SW480 (cell line): ENCODE data around the gene TRPT1.
A peak's percentile ranks its signal among the peaks of the same experiment; 100 is the strongest.

Source experiments
- DNase-seq: peaks from one replicate; pipeline ENCODE4 v3.0.0-alpha.2; 2016; ENCODE audit warnings: low spot score

The TRPT1 gene

GRCh38 chr11:64225608-64226506, at the start of gene TRPT1, which contains the start of gene NUDT22:
Gene TRPT1, minus strand, starts transcription at chr11:64226186. Its CDS starts 326 bp downstream, at chr11:64225860.
Gene NUDT22, plus strand, starts transcription at chr11:64226274. Its CDS starts 379 bp downstream, at chr11:64226653.
- peak; percentile 80 for DNase-seq

- no peak for DNase-seq
Measured at GRCh38 chr11:64275031-64275800, 49.2 kb upstream of the TRPT1 start.

GRCh38 chr11:64269540-64270220, 43.7 kb upstream of the TRPT1 start:
- peak; percentile 100 for DNase-seq

DNA sequence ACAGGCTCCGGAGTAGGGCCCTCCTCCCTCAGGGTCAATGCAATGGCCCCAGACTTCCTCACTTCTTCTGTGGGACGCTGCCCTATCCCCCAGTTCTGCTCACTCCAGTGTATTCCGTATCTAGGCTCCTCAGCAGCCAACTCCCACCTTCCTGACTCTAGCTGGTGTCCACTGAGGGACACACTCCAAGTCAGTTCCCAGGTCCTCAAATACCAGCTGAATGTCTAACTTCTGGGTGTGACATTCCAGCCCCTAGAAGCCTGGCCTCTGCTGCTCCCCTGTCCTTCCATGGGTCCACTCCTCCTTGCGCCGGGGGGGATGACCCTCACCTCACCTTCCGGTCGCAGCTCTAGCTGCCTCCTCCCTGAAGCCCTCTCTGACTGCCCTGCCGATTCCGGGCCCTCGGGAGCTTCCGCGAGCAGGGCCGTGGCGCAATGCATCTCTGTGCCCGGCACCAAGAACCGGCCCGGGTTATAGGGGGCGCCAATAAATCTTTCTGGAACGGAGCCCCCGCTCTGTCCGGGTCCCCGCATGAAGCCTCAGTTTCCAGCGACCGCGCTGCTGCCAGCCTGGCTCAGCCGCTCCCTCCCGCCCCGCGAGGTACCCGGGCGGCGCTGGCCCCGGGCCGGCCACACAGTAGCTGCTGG, 43.0 kb upstream of the TRPT1 start:
- peak; percentile 78 for DNase-seq

DNA sequence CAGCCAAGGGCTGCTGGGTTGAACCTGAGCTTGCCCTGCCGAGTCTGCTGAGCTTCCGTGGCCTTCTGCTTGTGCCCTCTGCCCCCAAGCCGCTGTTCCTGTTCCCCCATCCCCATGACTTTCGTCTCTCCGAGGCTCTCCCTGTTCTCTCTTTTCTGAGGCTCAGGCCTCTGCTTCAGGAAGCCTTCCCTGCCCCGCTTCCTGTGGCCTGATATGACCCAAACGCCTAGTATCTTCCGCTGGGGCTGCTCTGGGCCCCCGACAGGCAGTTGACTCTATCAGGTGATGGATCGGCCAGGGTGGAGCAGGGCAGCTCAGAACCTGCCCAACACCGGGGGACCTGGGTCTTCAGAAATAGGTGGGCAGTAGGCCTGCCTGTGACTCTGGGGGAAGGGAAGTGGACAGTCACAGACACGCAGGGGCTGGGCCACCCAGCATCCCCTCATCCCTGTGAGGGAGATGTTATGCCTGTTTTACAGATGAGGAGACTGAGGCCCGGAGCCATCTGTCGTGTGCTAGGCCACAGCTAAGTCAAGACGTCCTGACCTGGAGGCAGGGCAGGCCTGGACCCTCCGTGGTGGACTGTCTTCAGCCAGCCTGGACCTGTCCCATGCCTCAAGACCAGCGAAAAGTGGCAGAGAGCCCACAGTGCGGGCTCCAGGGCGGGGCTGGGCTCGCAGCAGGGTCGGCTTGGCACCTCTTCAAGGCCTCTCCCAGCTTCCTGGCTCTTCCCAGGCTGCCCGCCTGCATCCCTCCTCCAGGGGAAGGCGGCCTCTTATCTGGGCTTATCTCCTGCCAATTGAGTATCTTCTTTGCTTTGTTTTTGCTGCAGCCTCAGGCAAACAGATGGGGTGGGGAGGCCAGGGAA, 42.3 kb upstream of the TRPT1 start:
- peak; percentile 50 for DNase-seq

- DNase-seq = no peak
Measured at GRCh38 chr11:64267207-64267945, 41.4 kb upstream of the TRPT1 start.

GRCh38 chr11:64266339-64266738, 40.4 kb upstream of the TRPT1 start:
- no peak for DNase-seq

- no peak for DNase-seq
Measured at GRCh38 chr11:64265176-64266160, 39.5 kb upstream of the TRPT1 start.

DNA sequence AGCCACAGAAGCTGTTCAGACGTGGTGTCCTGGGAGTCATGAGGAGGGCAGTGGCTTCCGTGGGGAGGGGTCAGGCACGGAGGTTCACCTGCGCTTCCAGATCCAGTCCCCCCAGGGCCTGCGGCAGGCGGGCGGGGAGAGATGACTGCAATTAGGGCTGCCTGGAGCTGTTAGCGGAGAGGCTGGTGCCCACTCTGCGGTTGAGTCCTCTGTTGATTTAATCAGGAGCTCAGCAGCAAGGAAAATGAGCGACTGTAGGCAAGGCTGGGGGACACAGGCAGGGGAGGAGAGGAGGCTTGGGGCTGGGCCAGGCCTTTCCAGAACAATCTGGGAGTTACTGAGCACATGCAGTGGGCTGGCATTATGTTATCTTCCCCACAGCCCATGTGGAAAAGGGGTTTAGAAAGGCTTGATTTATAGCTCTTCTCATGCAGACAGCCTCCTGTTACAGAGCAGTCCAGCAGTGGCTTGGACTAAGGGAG, 38.4 kb upstream of the TRPT1 start:
- DNase-seq = no peak

DNA sequence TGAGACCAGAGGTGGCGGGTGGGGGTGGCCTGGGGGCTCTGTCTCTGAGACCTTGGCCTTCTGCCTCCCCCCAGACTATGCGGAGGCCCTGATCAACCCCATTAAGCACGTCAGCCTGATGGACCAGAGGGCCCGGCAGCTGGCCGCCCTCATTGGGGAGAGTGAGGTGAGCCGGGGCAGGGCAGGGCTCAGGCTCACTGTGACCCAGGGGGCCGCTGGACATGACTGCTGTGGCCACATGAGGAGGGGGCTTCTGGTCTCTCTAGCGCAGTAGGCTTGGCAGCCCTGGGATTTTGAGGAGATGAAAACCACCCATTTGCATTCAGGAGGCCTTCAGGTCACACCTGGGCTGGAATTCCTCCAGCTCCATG, 37.9 kb upstream of the TRPT1 start:
- no peak for DNase-seq

DNA sequence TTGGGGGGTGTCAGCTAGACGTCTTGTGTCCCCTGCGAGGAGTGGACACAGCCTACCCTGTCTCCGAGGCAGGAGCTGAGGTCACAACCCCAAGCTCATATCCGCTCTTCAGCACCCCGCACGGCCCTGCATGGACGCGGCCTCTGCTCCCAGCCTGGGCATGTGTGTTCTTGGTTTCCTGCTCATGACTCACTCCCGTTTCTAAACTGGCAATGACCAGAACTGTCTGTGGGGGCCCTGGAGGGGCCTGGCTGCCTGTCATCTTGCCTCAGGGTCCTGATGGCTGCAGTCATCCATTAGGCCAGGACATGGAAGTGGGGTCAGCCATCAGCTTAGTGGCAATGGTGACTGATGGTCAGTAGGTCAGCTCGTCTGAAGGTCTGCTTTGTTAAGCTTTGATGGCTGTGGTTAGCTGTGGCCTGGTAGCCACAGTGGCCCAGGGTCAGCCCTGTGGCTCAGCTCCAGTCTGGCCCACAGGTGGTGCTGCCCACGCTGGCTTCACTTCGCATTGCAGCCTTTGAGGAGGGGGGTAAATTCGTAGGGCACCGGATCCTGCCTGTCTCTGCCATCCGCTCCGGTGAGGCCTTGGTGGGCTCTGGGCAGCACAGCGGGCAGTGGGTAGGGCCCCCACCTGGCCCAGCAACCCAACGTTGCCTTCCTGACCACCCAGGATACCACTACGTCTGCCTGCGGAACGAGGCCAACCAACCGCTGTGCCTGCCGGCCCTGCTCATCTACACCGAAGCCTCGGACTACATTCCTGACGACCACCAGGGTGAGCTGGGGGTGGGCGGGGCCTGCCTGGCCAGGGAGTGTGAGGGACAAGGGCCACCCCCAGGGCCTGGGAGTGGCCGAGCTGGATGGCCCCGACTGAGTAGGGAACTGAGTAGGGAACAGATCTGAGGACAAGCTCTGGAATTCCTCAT, 37.3 kb upstream of the TRPT1 start:
- DNase-seq = no peak

- DNase-seq = no peak
Measured at GRCh38 chr11:64262271-64263002, 36.5 kb upstream of the TRPT1 start.

DNA sequence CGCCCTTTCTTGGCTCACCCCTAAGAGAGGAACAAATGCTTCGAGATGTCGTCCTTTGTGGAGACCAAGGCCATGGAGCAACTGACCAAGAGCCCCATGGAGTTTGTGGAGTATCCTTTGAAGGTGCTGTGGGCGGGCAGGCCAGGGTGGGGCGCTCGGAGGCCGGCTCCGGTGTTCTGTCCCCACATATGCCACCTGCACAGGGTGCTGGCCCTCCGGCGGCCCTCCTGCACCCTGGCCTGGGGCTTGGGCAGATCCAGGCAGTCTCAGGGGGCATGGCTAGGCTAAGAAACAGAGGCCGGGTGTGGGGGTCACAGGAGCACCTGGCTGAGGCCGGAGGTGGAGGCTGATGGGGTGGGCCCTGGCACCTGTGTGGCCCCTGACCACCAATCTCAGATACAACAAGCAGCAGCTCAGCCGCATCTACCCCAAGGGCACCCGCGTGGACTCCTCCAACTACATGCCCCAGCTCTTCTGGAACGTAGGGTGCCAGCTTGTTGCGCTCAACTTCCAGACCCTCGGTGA, 35.6 kb upstream of the TRPT1 start:
- no peak for DNase-seq

DNA sequence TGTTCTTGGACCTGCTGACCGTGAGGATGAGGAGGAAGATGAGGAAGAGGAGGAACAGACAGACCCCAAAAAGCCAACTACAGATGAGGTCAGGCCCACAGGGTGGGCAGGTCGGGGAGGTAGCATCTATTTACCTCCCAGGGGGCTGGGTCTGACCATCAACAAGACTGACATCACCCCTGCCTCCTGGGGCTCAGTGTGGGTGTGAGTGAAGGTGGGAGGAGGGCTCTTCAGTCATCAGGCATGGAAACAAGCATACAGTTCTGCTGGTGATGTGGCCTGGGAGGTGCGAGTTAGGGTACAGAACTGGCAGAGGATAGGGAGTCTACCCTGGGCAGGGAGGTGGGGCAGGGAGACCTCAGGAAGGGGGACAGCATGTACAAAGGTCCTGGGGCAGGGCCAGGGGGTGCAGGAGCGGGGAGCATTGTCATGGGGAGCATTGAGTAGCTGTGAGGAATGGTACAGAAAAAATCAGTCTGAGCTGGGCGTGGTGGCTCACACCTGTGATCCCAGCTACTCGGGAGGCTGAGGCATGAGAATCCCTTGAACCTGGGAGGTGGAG, 34.2 kb upstream of the TRPT1 start:
- DNase-seq = no peak

DNA sequence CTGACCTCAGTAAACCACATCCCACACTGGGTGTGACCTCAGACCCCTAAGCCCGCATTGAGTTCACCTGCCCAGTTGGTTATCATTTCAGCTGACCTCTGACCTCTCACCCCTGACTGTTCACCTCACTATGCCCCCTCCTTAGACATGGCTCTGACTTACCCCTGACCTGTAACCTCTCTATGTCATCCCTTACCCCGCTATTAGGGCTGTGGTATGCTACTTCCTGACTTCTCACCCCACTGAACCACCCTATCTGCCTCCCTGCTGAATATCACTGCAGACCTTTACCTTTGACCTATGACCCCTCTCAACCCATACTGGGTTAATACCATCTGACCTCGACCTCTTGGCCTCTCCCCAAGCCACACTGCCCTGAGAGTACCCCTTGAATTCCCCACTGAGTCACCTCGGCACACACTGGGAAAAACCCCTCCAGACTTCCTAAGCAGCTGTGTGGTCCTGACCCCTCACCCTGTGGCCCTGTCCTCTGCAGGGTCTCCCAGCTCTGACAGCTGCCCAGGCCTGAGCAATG, 33.6 kb upstream of the TRPT1 start:
- DNase-seq = no peak

DNA sequence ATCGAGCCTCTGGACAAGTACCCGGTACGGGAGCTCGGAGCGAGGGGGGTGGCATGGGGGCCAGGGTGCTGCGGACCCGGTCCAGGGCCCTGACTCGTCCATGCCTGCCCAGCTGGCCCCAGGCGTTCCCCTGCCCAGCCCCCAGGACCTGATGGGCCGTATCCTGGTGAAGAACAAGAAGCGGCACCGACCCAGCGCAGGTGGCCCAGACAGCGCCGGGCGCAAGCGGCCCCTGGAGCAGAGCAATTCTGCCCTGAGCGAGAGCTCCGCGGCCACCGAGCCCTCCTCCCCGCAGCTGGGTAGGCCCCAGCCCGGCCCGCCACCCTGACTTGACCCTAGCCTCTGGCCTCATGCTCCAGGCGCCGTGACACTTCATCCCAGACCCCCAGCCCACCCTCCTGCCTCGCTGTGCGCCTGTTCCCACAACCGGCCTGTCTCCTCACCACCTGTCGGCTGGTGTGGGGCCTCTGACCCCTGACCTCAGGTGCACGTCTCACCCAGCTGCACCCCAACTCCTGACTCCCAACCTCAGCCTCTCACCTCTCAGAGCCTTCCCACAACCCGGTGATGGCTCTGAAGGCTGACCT, 33.1 kb upstream of the TRPT1 start:
- DNase-seq = no peak
